Nucleus accumbens (tissue), 56 donors: ENCODE measurements around the gene GOLGA8G.
"Not testable (repeated sequence)": the region's sequence is repeated elsewhere in the genome, so short reads cannot be mapped to it uniquely, and the experiment has no call there.

Experiments used
- DNase-seq, 56 donors: peaks; one replicate each; lab custom pipeline; 2025; lab: John Stamatoyannopoulos, UW

Gene GOLGA8G, protein sequence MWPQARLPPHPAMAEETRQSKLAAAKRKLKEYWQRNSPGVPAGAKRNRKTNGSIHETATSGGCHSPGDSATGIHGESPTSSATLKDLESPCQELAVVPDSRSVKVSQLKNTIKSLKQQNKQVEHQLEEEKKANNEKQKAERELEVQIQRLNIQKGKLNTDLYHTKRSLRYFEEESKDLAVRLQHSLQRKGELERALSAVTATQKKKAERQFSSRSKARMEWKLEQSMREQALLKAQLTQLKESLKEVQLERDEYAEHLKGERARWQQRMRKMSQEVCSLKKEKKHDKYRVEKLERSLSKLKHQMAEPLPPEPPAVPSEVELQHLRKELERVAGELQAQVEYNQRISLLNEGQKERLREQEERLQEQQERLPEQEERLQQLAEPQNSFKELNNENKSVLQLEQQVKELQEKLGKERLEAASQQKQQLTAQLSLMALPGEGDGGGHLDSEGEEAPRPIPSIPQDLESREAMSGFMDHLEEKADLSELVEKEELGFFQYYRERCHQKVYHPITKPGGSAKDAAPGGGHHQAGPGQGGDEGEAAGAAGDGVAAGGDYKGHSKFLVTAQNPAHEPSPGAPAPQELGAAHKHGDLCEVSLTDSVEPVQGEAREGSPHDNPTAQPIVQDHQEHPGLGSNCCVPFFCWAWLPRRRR

GRCh38 chr15:28532954-28533353 lies at the start of gene GOLGA8G:
Gene GOLGA8G, minus strand, starts transcription at chr15:28532971. Its CDS starts 62 bp downstream, at chr15:28532909.
- not testable (repeated sequence) for DNase-seq

DNA sequence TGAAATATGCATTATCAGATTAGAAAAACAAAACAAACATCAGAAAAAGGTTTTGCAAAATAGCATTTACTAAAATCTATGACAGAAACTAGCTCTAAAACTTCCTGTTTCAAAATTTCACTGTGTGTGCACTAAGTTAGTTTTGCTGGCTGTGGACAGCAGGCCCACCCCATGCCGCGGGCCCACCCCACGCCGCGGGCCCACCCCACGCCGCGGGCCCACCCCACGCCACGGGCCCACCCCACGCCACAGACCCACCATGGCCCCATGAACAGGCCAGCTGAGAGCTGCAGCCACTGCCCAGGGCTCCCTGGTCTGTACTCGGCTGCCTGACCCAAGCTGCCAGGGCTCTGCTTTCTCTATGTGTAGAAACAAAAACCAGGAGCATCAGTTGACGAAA lies 40.6 kb upstream of the GOLGA8G start:
- DNase-seq = not testable (repeated sequence)

DNA sequence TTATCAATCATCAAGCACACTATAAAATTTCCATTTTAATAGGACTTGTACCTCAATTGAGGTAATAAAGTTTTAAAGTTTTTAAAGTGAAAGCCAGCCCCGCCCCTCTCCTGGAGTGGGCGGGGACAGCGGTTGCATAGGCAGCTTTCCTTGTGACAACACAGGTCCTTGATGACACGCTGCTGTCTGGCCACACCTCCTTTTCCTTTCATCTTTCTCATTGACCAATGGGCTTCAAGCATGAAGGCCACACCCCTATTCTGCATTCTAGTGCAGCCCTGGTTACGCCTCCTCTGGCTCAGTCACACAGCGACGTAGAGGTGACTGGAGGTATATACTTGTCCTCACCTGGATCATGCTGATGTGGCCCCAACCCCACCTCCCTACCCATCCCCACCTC lies 20.5 kb upstream of the GOLGA8G start, which contains the start of gene GOLGA6L25:
GOLGA6L25 (plus strand) TSS at position 301 of the 400 bp plus-strand sequence; CDS start at position 362, 61 bp downstream.
- DNase-seq = not testable (repeated sequence)

GRCh38 chr15:28515208-28515607 lies 17.6 kb downstream of the GOLGA8G start:
- DNase-seq = not testable (repeated sequence)

DNA sequence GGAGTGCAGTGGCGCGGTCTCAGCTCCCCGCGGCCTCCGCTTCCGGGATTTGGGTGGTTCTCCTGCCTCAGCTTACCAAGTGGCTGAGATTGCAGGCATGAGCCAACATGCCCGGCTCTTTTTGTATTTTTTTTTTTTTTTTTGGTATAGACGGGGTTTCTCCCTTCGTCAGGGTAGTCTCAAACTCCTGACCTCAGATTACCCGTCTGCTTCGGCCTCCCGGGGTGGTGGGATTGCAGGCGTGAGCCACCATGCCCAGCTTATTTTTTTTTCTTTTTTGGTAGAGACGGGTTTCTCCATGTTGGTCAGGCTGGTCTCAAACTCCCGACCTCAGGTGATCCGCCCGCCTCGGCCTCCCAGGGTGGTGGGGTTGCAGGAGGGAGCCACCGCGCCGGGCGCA lies 18.6 kb downstream of the GOLGA8G start:
- not testable (repeated sequence) for DNase-seq

GRCh38 chr15:28508217-28508889 lies 24.4 kb downstream of the GOLGA8G start:
- not testable (repeated sequence) for DNase-seq

DNA sequence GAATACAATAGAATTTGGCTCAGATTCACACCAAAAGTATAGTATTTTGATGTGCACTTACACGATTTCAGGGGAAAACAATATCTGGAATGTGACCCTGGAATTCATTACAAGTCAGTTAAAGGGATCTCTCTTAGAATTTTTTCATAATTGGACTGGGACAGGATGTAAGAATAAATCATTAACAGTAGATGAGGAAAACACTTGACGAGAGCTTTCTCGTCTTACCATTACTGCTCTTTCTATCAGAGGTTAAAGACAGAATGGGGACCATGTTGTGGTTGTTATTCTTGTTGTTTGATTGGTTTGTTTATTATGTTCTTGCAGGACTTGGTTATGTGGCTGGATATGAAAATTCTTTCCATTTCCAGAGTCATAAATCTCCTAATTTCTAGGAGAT lies 51.4 kb downstream of the GOLGA8G start:
- not testable (repeated sequence) for DNase-seq
